Thyroid gland (tissue), 4 donors: ENCODE measurements around the gene ZNF423. TPM values are rescaled to one million over a fixed set of nuclear protein-coding genes. Genes with fewer than 3 reads are reported as not detected.

ENCODE experiments used
- DNase-seq, 2 donors: peaks; one replicate each; pipeline ENCODE4 v3.0.0-alpha.2; 2019
- H3K27ac ChIP-seq, 3 donors: fragments of 200-600 bp; sonication (generic); 1 replicate in 2 of 3; 2 replicates in 1 of 3; pipeline ENCODE4 v1.5.1; 2016 to 2019; ENCODE audit warnings: mild to moderate bottlenecking in 1 of 3, moderate library complexity in 1 of 3
- H3K27me3 ChIP-seq: fragments of 200-600 bp; sonication (generic); one replicate; pipeline ENCODE4 v1.5.1; 2019
- H3K36me3 ChIP-seq, 2 donors: fragments of 200-600 bp; sonication (generic); one replicate each; pipeline ENCODE4 v1.5.1; 2016 to 2019
- H3K4me1 ChIP-seq, 2 donors: fragments of 200-600 bp; sonication (generic); one replicate each; pipeline ENCODE4 v1.5.1; 2017 to 2019
- H3K4me3 ChIP-seq, 3 donors: fragments of 200-600 bp; sonication (generic); replicated peaks in 1 of 3; 1 replicate in 2 of 3; 2 replicates in 1 of 3; pipeline ENCODE4 v1.5.1; 2016; ENCODE audit warnings: mild to moderate bottlenecking in 1 of 3
- H3K9me3 ChIP-seq: fragments of 200-600 bp; sonication (generic); one replicate; pipeline ENCODE4 v1.5.1; 2017
- CTCF ChIP-seq, 6 experiments: fragments of 200-600 bp in 3 of 6; fragments of 450-650 bp in 3 of 6; sonication (generic) in 3 of 6; IDR thresholded peaks; one replicate each; pipeline ENCODE4 v1.5.1; 2016 to 2019; ENCODE audit warnings: antibody characterized with exemption in 6 of 6, mild to moderate bottlenecking in 2 of 6, inconsistent platforms in 1 of 6, moderate library complexity in 1 of 6
- POLR2A ChIP-seq, 2 donors: fragments of 450-650 bp; IDR thresholded peaks; one replicate each; pipeline ENCODE4 v1.6.1; 2017; ENCODE audit warnings: antibody characterized with exemption in 2 of 2, mild to moderate bottlenecking in 2 of 2, moderate library complexity in 1 of 2
- WGBS, 2 donors: methylation state at CpG; one replicate each; pipeline ENCODE4 v1.1.5; 2017; 5-methylcytosine and 5-hydroxymethylcytosine counted together
- intact Hi-C: fragments of 100-400 bp; cut with DNase I; formaldehyde crosslinking; loops from one replicate; pipeline ENCODE4 v1.15.1; 2023
- total RNA-seq, 4 donors: library from RNA; depleted of rRNA; stranded (reverse); fragments of >200 nt; gene quantifications; one replicate each; pipeline ENCODE4 v1.2.3, GENCODE V29; 2016

ZNF423 gene
- total RNA-seq, 4 donors from 2014 or later = 7.4 to 10.0 (median 8.5) TPM

- peaks cover 3 to 9% of the 10 kb centered on the region in 2 donors for H3K4me1 ChIP-seq
- 88 to 90% methylated on average over 4 to 5 of the region's 5 CpGs for WGBS, 2 donors
- TF ChIP-seq CTCF (IDR thresholded peaks at IDR 0.05) (no peak), POLR2A (IDR thresholded peaks at IDR 0.05) (no peak)
- H3K27ac ChIP-seq = no peak overlapping the region
- DNase-seq = no peak
- H3K36me3 ChIP-seq = no peaks in the 10 kb centered on the region
- H3K27me3 ChIP-seq = no peaks in the 10 kb centered on the region
- H3K9me3 ChIP-seq = no peaks in the 10 kb centered on the region
- no peak overlapping the region for H3K4me3 ChIP-seq
- intact Hi-C loops = no loop called here
Observed at GRCh38 chr16:49496656-49497055, 359.3 kb downstream of the ZNF423 start.

- Histone ChIP-seq H3K4me3 (no peak overlapping the region), H3K9me3 (no peaks in the 10 kb centered on the region), H3K27me3 (no peaks in the 10 kb centered on the region), H3K4me1 (peaks cover 4 to 11% of the 10 kb centered on the region in 2 donors), H3K36me3 (no peaks in the 10 kb centered on the region), H3K27ac (no peak overlapping the region)
- DNase-seq = no peak
- TF ChIP-seq CTCF (IDR thresholded peaks at IDR 0.05) = no peak
- no peak for TF ChIP-seq POLR2A (IDR thresholded peaks at IDR 0.05)
- 89 to 93% methylated on average over 4 to 10 of the region's 10 CpGs for WGBS, 2 donors
- intact Hi-C loops = no loop called here
Observed at GRCh38 chr16:49495596-49496355, 360.1 kb downstream of the ZNF423 start.

GRCh38 chr16:49494891-49495566 lies 360.9 kb downstream of the ZNF423 start:
- Histone ChIP-seq H3K9me3 (no peaks in the 10 kb centered on the region), H3K27me3 (no peaks in the 10 kb centered on the region), H3K36me3 (no peaks in the 10 kb centered on the region), H3K4me1 (peaks cover 4 to 11% of the 10 kb centered on the region in 2 donors), H3K4me3 (no peak overlapping the region), H3K27ac (no peak overlapping the region)
- no peak for DNase-seq
- TF ChIP-seq CTCF (IDR thresholded peaks at IDR 0.05) (no peak), POLR2A (IDR thresholded peaks at IDR 0.05) (no peak)
- intact Hi-C loops = no loop called here
- 77 to 82% methylated on average over 9 of the region's 9 CpGs for WGBS, 2 donors

- Histone ChIP-seq H3K9me3 (no peaks in the 10 kb centered on the region), H3K4me3 (no peak overlapping the region), H3K27me3 (no peaks in the 10 kb centered on the region), H3K4me1 (peaks cover 4 to 11% of the 10 kb centered on the region in 2 donors), H3K27ac (no peak overlapping the region), H3K36me3 (no peaks in the 10 kb centered on the region)
- 84 to 92% methylated on average over 5 to 7 of the region's 7 CpGs for WGBS, 2 donors
- TF ChIP-seq POLR2A (IDR thresholded peaks at IDR 0.05) (no peak), CTCF (IDR thresholded peaks at IDR 0.05) (no peak)
- no peak for DNase-seq
- intact Hi-C loops = no loop called here
Observed at GRCh38 chr16:49494474-49494873, 361.4 kb downstream of the ZNF423 start.

- WGBS, 2 donors = 77 to 92% methylated on average over 2 of the region's 2 CpGs
- Histone ChIP-seq H3K27ac (no peak overlapping the region), H3K36me3 (no peaks in the 10 kb centered on the region), H3K9me3 (no peaks in the 10 kb centered on the region), H3K27me3 (no peaks in the 10 kb centered on the region), H3K4me3 (no peak overlapping the region), H3K4me1 (peaks cover 4 to 11% of the 10 kb centered on the region in 2 donors)
- DNase-seq = no peak
- TF ChIP-seq POLR2A (IDR thresholded peaks at IDR 0.05) (no peak), CTCF (IDR thresholded peaks at IDR 0.05) (no peak)
- intact Hi-C loops = no loop called here
Observed at GRCh38 chr16:49493836-49494235, 362.1 kb downstream of the ZNF423 start.
